Hepatocyte (in vitro differentiated cells): ENCODE results near the gene PTPRT.

Experiments
- EZH2phosphoT487 ChIP-seq: fragments of 200-600 bp; sonication (generic); IDR thresholded peaks from one replicate; pipeline ENCODE4 v1.6.1; 2018; ENCODE audit warnings: antibody characterized with exemption, mild to moderate bottlenecking, low read depth, moderate library complexity; ENCODE audit not compliant: unreplicated experiment, severe bottlenecking
- TF ChIP-seq, protein P1 (sequence below): fragments of 200-600 bp; sonication (generic); IDR thresholded peaks from 2 replicates; pipeline ENCODE4 v1.5.1; 2016; ENCODE audit warnings: antibody characterized with exemption, mild to moderate bottlenecking; ENCODE audit not compliant: poor library complexity

DNA sequence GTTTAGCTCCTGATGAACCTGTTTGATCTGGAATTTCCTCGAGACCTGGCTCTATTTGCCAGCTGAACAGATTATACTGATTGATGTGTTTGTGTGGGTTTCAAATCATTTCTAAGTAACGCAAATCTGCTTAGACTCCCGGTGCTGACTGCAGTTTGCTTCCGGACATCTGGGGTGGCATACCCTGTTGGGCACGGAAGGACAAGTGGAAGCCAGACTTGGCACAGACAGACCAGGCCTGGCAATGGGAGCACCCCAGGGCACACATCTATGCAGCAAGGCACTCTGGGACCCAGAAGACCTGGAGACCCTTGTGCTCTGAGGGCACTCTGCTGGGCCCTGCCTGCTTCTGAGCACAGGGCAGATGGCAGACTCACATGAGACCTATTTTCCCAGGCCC, 1137.8 kb downstream of the PTPRT start:
- TF ChIP-seq, protein P1, sequence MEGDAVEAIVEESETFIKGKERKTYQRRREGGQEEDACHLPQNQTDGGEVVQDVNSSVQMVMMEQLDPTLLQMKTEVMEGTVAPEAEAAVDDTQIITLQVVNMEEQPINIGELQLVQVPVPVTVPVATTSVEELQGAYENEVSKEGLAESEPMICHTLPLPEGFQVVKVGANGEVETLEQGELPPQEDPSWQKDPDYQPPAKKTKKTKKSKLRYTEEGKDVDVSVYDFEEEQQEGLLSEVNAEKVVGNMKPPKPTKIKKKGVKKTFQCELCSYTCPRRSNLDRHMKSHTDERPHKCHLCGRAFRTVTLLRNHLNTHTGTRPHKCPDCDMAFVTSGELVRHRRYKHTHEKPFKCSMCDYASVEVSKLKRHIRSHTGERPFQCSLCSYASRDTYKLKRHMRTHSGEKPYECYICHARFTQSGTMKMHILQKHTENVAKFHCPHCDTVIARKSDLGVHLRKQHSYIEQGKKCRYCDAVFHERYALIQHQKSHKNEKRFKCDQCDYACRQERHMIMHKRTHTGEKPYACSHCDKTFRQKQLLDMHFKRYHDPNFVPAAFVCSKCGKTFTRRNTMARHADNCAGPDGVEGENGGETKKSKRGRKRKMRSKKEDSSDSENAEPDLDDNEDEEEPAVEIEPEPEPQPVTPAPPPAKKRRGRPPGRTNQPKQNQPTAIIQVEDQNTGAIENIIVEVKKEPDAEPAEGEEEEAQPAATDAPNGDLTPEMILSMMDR: no peak
- no peak for TF ChIP-seq EZH2phosphoT487
